Mesenchymal stem cell (in vitro differentiated cells and primary cell): ENCODE results near the gene GRB2.
"Not testable (repeated sequence)": the region's sequence is repeated elsewhere in the genome, so short reads cannot be mapped to it uniquely, and the experiment has no call there.

Experiments
- DNase-seq: peaks from one replicate; pipeline ENCODE4 v3.0.0-alpha.2; 2013
- H2AFZ ChIP-seq: one replicate; pipeline ENCODE4 v1.6.1; 2013; ENCODE audit warnings: low read depth, mild to moderate bottlenecking, control low read depth, inconsistent platforms, low read length, moderate library complexity
- H2AK5ac ChIP-seq: 2 replicates; pipeline ENCODE4 v1.6.1; 2013; ENCODE audit warnings: low read length, moderate library complexity, mild to moderate bottlenecking, inconsistent platforms; ENCODE audit not compliant: severe bottlenecking
- H2BK120ac ChIP-seq: one replicate; pipeline ENCODE4 v1.6.1; 2013; ENCODE audit warnings: low read depth, mild to moderate bottlenecking, inconsistent platforms, low read length, moderate library complexity
- H2BK12ac ChIP-seq, 2 experiments: one replicate each; pipeline ENCODE4 v1.6.1; 2013; ENCODE audit warnings: inconsistent platforms in 2 of 2, low read length in 2 of 2, mild to moderate bottlenecking in 2 of 2, moderate library complexity in 2 of 2, control low read depth in 1 of 2
- H2BK15ac ChIP-seq: one replicate; pipeline ENCODE4 v1.6.1; 2013; ENCODE audit warnings: mild to moderate bottlenecking, low read depth, inconsistent platforms; ENCODE audit not compliant: poor library complexity, severe bottlenecking
- H2BK5ac ChIP-seq: 2 replicates; pipeline ENCODE4 v1.6.1; 2013; ENCODE audit warnings: low read depth, mild to moderate bottlenecking, low read length, control low read depth, inconsistent platforms; ENCODE audit not compliant: poor library complexity, severe bottlenecking
- H3K14ac ChIP-seq, 2 experiments: one replicate each; pipeline ENCODE4 v1.6.1; 2013; ENCODE audit warnings: inconsistent platforms in 2 of 2, low read length in 2 of 2, control low read depth in 1 of 2, mild to moderate bottlenecking in 1 of 2, moderate library complexity in 1 of 2
- H3K18ac ChIP-seq, 2 experiments: one replicate each; pipeline ENCODE4 v1.6.1; 2013; ENCODE audit warnings: inconsistent platforms in 2 of 2, low read length in 2 of 2, control low read depth in 1 of 2, low read depth in 1 of 2, mild to moderate bottlenecking in 1 of 2
- H3K23ac ChIP-seq, 2 experiments: one replicate each; pipeline ENCODE4 v1.6.1; 2013; ENCODE audit warnings: inconsistent platforms in 2 of 2, low read length in 2 of 2, mild to moderate bottlenecking in 2 of 2, moderate library complexity in 2 of 2, control low read depth in 1 of 2
- H3K27ac ChIP-seq: 2 replicates; pipeline ENCODE4 v1.5.1; 2013; ENCODE audit warnings: mild to moderate bottlenecking, moderate library complexity, low read length, control low read depth, inconsistent platforms; ENCODE audit not compliant: poor library complexity, severe bottlenecking
- H3K27me3 ChIP-seq, 2 experiments: 2 replicates each; pipeline versions ENCODE4 v1.6.1 to v1.7.0; 2013; ENCODE audit warnings: low read length in 2 of 2, mild to moderate bottlenecking in 2 of 2, moderate library complexity in 2 of 2, control low read depth in 1 of 2, inconsistent platforms in 1 of 2; ENCODE audit not compliant: control insufficient read depth in 1 of 2, insufficient read depth in 1 of 2
- H3K36me3 ChIP-seq, 2 experiments: 2 replicates each; pipeline versions ENCODE4 v1.6.1 to v1.7.0; 2013; ENCODE audit warnings: low read length in 2 of 2, control low read depth in 1 of 2, inconsistent platforms in 1 of 2, low read depth in 1 of 2, mild to moderate bottlenecking in 1 of 2; ENCODE audit not compliant: insufficient read depth in 2 of 2, control insufficient read depth in 1 of 2
- H3K4ac ChIP-seq, 2 experiments: one replicate each; pipeline ENCODE4 v1.6.1; 2013; ENCODE audit warnings: inconsistent platforms in 2 of 2, low read length in 2 of 2, mild to moderate bottlenecking in 2 of 2, moderate library complexity in 2 of 2, control low read depth in 1 of 2, low read depth in 1 of 2
- H3K4me1 ChIP-seq: 2 replicates; pipeline ENCODE4 v1.6.1; 2013; ENCODE audit warnings: low read depth, low read length, control low read depth; ENCODE audit not compliant: control insufficient read depth, insufficient read depth
- H3K4me2 ChIP-seq: 2 replicates; pipeline ENCODE4 v1.6.1; 2013; ENCODE audit warnings: low read length, mild to moderate bottlenecking, inconsistent platforms; ENCODE audit not compliant: poor library complexity, severe bottlenecking
- H3K4me3 ChIP-seq, 2 experiments: 2 replicates each; pipeline versions ENCODE4 v1.5.1 to v1.7.0; 2013; ENCODE audit warnings: low read length in 2 of 2, mild to moderate bottlenecking in 2 of 2, control low read depth in 1 of 2, low read depth in 1 of 2; ENCODE audit not compliant: insufficient read depth in 1 of 2
- H3K79me1 ChIP-seq: replicated peaks from 2 replicates; pipeline ENCODE4 v1.6.1; 2013; ENCODE audit warnings: mild to moderate bottlenecking, control low read depth, low read length, inconsistent platforms; ENCODE audit not compliant: poor library complexity, severe bottlenecking
- H3K9ac ChIP-seq: 2 replicates; pipeline ENCODE4 v1.7.0; 2013; ENCODE audit warnings: mild to moderate bottlenecking, low read length, moderate library complexity
- H3K9me3 ChIP-seq: 2 replicates; pipeline ENCODE4 v1.7.0; 2013; ENCODE audit warnings: mild to moderate bottlenecking, low read length; ENCODE audit not compliant: control insufficient read depth
- H4K8ac ChIP-seq: one replicate; pipeline ENCODE4 v1.6.1; 2013; ENCODE audit warnings: inconsistent platforms, mild to moderate bottlenecking, low read length, moderate library complexity
- H4K91ac ChIP-seq: one replicate; pipeline ENCODE4 v1.6.1; 2013; ENCODE audit warnings: mild to moderate bottlenecking, low read length, inconsistent platforms
- WGBS: methylation state at CpG from one replicate; pipeline ENCODE4 v1.1.7; 2013; ENCODE audit warnings: mixed read lengths; 5-methylcytosine and 5-hydroxymethylcytosine counted together

GRB2 gene

GRCh38 chr17:75285123-75285522 is 120.4 kb downstream of the GRB2 start:
- WGBS: 75% methylated on average over 6 of the region's 6 CpGs
- no peak overlapping the region for H2AK5ac ChIP-seq
- peaks cover 3% of the 10 kb centered on the region for H3K79me1 ChIP-seq
- H3K14ac ChIP-seq: no peak overlapping the region
- no peak overlapping the region for H3K27ac ChIP-seq
- no peak overlapping the region for H3K4me3 ChIP-seq
- H3K27me3 ChIP-seq: no peaks in the 10 kb centered on the region
- H3K4me1 ChIP-seq: peaks cover 3% of the 10 kb centered on the region
- H3K4ac ChIP-seq: no peak overlapping the region
- H4K8ac ChIP-seq: no peak overlapping the region
- H2BK120ac ChIP-seq: no peak overlapping the region
- no peak for DNase-seq
- H2BK5ac ChIP-seq: no peak overlapping the region
- no peak overlapping the region for H2BK12ac ChIP-seq
- no peaks in the 10 kb centered on the region for H3K9me3 ChIP-seq
- no peak overlapping the region for H4K91ac ChIP-seq
- no peak overlapping the region for H3K23ac ChIP-seq
- H3K18ac ChIP-seq: no peak overlapping the region
- H3K9ac ChIP-seq: no peak overlapping the region
- no peak overlapping the region for H2BK15ac ChIP-seq
- no peak overlapping the region for H3K4me2 ChIP-seq
- H3K36me3 ChIP-seq: peaks cover 16% of the 10 kb centered on the region in 2 experiments
- no peak overlapping the region for H2AFZ ChIP-seq

GRCh38 chr17:75280189-75280588 is 125.3 kb downstream of the GRB2 start:
- not testable (repeated sequence) for H2BK5ac ChIP-seq, H3K27me3 ChIP-seq, H2BK120ac ChIP-seq, H3K4ac ChIP-seq, H2BK12ac ChIP-seq, H4K91ac ChIP-seq, H3K9ac ChIP-seq, H2BK15ac ChIP-seq, H3K18ac ChIP-seq, H3K4me2 ChIP-seq, H3K14ac ChIP-seq, H3K79me1 ChIP-seq, H3K27ac ChIP-seq, DNase-seq, H2AK5ac ChIP-seq, H2AFZ ChIP-seq, H3K23ac ChIP-seq, H3K9me3 ChIP-seq, H3K4me1 ChIP-seq, H3K4me3 ChIP-seq, H4K8ac ChIP-seq
- H3K36me3 ChIP-seq: peaks cover 8 to 11% of the 10 kb centered on the region in 2 experiments
- WGBS: 99% methylated on average over 4 of the region's 4 CpGs

GRCh38 chr17:75277664-75278071 is 127.8 kb downstream of the GRB2 start:
- H3K4me3 ChIP-seq: no peak overlapping the region
- H4K91ac ChIP-seq: no peak overlapping the region
- H3K23ac ChIP-seq: no peak overlapping the region
- no peak overlapping the region for H2AK5ac ChIP-seq
- H2BK120ac ChIP-seq: no peak overlapping the region
- H2BK15ac ChIP-seq: no peak overlapping the region
- no peak overlapping the region for H2AFZ ChIP-seq
- no peaks in the 10 kb centered on the region for H3K27me3 ChIP-seq
- H2BK5ac ChIP-seq: no peak overlapping the region
- H3K18ac ChIP-seq: no peak overlapping the region
- no peak overlapping the region for H3K9ac ChIP-seq
- peaks cover 2% of the 10 kb centered on the region for H3K4me1 ChIP-seq
- no peak overlapping the region for H3K4me2 ChIP-seq
- H3K36me3 ChIP-seq: peaks cover 6 to 14% of the 10 kb centered on the region in 2 experiments
- no peak overlapping the region for H4K8ac ChIP-seq
- H3K9me3 ChIP-seq: no peaks in the 10 kb centered on the region
- H2BK12ac ChIP-seq: no peak overlapping the region
- no peak overlapping the region for H3K27ac ChIP-seq
- H3K79me1 ChIP-seq: no peaks in the 10 kb centered on the region
- 84% methylated on average over 6 of the region's 6 CpGs for WGBS
- H3K4ac ChIP-seq: no peak overlapping the region
- no peak overlapping the region for H3K14ac ChIP-seq
- DNase-seq: no peak

DNA sequence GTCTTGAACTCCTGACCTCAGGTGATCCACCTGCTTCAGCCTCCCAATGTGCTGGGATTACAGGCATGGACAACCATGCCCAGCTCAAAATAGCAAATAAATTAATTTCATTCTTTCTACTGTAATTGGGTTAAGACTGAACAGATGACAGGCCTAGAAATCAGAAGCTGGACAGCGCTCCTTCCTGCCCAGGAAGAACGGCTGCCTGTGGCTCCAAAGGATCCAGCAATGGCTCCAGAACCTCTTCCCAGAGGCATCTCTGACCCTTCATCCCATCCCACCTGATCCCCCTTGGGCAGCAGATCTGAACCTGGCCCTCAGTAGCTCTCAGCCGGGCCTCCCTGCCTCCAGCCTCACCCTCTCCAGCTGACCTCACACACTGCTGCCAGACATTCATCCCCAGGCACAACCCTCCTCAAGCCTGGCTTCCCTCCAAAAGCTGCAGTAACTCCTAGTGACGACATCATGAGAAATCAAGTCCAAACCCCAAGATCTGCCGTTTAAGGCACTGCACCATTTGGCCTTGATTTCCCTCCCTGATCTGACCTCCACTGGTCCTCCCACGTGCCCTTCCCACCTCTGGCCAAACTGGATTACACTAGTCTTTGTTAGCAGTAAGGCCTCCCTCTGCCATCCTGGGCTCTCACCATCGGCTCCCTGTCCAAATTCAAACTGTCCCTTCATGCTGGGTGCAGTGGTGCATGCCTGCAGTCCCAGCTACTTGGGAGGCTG is 131.3 kb downstream of the GRB2 start:
- no peak overlapping the region for H2AK5ac ChIP-seq
- H2BK15ac ChIP-seq: no peak overlapping the region
- peaks cover 6% of the 10 kb centered on the region for H3K79me1 ChIP-seq
- no peak overlapping the region for H2AFZ ChIP-seq
- H3K4me2 ChIP-seq: no peak overlapping the region
- peak overlapping the region; percentile 48 for H3K9ac ChIP-seq
- H3K36me3 ChIP-seq: peaks cover 3 to 8% of the 10 kb centered on the region in 2 experiments
- no peak overlapping the region for H2BK120ac ChIP-seq
- no peaks in the 10 kb centered on the region for H3K27me3 ChIP-seq
- H3K14ac ChIP-seq: no peak overlapping the region
- H2BK12ac ChIP-seq: no peak overlapping the region
- no peak overlapping the region for H3K4ac ChIP-seq
- no peak overlapping the region for H3K4me3 ChIP-seq
- H3K4me1 ChIP-seq: peaks cover 18% of the 10 kb centered on the region
- no peak overlapping the region for H3K23ac ChIP-seq
- no peak for DNase-seq
- H4K8ac ChIP-seq: no peak overlapping the region
- 92% methylated on average over 7 of the region's 7 CpGs for WGBS
- no peaks in the 10 kb centered on the region for H3K9me3 ChIP-seq
- H2BK5ac ChIP-seq: no peak overlapping the region
- H3K18ac ChIP-seq: no peak overlapping the region
- H4K91ac ChIP-seq: no peak overlapping the region
- H3K27ac ChIP-seq: no peak overlapping the region
